Measurements from ENCODE around the gene UBAC1. TPM values are rescaled to one million over a fixed set of nuclear protein-coding genes. Genes with fewer than 3 reads are reported as not detected.
"Not testable (repeated sequence)": the region's sequence is repeated elsewhere in the genome, so short reads cannot be mapped to it uniquely, and the experiment has no call there.

The UBAC1 gene
- total RNA-seq, 1 donor from 2014 or later, result 31.0 TPM

- no peaks in the 10 kb centered on the region for H3K27me3 ChIP-seq
- peaks cover 0 to 5% of the 10 kb centered on the region in 2 donors for H3K4me1 ChIP-seq
- H3K27ac ChIP-seq, result no peak overlapping the region
- no peak for DNase-seq (ENCODE audit: low spot score in 2 of 2)
- no peaks in the 10 kb centered on the region for H3K36me3 ChIP-seq
- intact Hi-C loops (cut with DNase I), result no loop called here
- H3K9me3 ChIP-seq, result no peaks in the 10 kb centered on the region
- no peak overlapping the region for H3K4me3 ChIP-seq
- TF ChIP-seq CTCF (IDR thresholded peaks at IDR 0.05), result no peak
These were observed 7.4 kb upstream of the UBAC1 start for GRCh38 chr9:135968601-135969000.

DNA sequence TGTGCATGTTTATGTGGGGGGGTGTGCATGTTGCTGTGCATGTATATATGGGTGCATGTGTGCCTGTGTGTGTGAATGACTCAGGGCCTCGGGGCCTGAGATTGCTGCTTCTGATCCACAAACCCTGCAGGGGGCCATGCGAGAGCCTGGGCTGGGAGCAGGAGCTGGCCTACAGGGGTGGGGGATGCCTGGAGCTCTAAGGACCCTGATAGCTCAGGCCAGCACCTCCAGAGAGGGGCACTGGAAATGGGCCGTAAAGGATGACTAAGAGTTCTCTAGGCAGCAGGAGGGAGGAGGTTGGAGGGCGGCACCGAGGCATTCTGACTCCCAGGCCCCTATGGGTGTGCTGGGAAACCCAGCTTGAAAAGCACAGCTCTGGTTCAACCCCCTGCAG, 6.9 kb upstream of the UBAC1 start:
- no peak overlapping the region for H3K27ac ChIP-seq
- TF ChIP-seq CTCF (IDR thresholded peaks at IDR 0.05), result no peak
- H3K36me3 ChIP-seq, result no peaks in the 10 kb centered on the region
- no peaks in the 10 kb centered on the region for H3K27me3 ChIP-seq
- H3K9me3 ChIP-seq, result no peaks in the 10 kb centered on the region
- H3K4me1 ChIP-seq, result peaks cover 0 to 5% of the 10 kb centered on the region in 2 donors
- intact Hi-C loops (cut with DNase I), result no loop called here
- H3K4me3 ChIP-seq, result no peak overlapping the region
- DNase-seq (ENCODE audit: low spot score in 2 of 2), result no peak

DNA sequence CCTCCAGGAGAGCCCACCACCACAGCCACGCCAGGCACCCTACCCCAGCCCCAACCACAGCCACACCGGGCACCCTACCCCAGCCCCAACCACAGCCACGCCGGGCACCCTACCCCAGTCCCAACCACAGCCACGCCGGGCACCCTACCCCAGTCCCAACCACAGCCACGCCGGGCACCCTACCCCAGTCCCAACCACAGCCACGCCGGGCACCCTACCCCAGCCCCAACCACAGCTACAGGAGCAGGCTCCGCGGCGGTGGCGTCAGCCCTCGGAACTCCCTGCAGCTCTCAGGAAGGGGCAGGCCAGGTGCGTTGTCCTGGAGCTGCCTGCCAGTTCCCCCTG, 5.7 kb upstream of the UBAC1 start:
- H3K9me3 ChIP-seq; H3K27ac ChIP-seq; H3K4me1 ChIP-seq; H3K36me3 ChIP-seq; H3K4me3 ChIP-seq; DNase-seq (ENCODE audit: low spot score in 2 of 2); H3K27me3 ChIP-seq: not testable (repeated sequence)
- intact Hi-C loops (cut with DNase I), result loop anchor here (1.0 kb wide), 1 partner anchor 156 kb away; no protein-coding TSS in a partner anchor

DNA sequence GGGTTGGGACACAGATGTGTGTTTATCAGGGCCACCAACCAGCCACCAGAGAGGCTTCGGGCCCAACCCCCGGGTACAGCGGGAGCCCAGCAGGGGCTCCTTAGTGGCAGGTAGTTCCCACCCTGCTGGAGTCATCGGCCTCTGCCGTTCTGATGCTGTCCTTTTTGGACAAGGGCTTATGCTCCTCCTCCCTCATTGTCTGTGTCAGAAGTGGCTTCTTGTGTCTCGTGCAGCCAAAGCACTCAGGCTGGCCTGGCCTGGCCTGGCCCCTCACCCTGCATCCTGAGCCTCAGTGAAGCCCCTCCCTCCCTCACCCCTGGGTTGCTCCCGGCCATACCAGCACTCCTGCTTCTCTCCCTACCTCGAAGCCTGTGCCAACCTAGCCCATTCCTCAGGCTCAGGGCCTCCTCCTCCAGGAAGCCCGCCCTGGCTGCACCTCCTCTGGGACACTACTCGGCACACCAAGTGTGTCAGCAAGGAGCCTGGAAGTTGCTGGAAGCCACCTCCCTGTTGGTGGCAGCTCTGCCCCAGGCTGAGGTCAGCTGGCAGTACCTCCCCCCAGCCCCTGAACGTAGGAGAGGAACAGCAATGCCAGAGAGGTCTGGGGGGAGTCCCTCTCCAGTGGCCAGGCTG, 4.1 kb upstream of the UBAC1 start:
- no peaks in the 10 kb centered on the region for H3K36me3 ChIP-seq
- intact Hi-C loops (cut with DNase I), result no loop called here
- TF ChIP-seq CTCF (IDR thresholded peaks at IDR 0.05), result no peak

DNA sequence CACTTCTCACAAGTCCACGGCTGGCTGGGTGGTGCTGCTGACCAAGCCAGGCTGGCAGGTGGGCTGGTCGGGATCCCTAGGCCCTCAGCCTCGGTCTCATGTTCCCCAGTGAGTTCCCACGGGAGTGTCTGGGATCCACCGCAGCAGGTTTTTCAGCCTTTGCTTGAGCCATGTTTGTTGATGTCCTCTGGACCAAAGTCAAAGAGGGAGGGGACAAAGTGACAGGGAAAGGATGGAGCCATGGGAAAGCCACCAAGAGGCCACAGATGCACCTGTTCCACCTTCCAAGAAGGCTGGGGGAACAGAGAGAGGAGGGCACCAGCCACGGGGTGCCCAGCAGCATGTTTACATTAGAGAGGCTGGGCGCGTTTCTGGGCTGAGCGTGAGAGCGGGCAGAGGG, 2.8 kb upstream of the UBAC1 start:
- DNase-seq (ENCODE audit: low spot score in 2 of 2), result no peak
- H3K36me3 ChIP-seq, result no peaks in the 10 kb centered on the region
- H3K27me3 ChIP-seq, result no peaks in the 10 kb centered on the region
- no peak overlapping the region for H3K27ac ChIP-seq
- H3K4me3 ChIP-seq, result no peak overlapping the region
- no peaks in the 10 kb centered on the region for H3K9me3 ChIP-seq
- intact Hi-C loops (cut with DNase I), result loop anchor here (5.0 kb wide), 1 partner anchor 88 kb away; no protein-coding TSS in a partner anchor
- H3K4me1 ChIP-seq, result peaks cover 3 to 17% of the 10 kb centered on the region in 2 donors
- TF ChIP-seq CTCF (IDR thresholded peaks at IDR 0.05), result no peak

More for the DNA sequence above, 4.1 kb upstream of the UBAC1 start:
- H3K9me3 ChIP-seq, result no peaks in the 10 kb centered on the region
- H3K27ac ChIP-seq, result no peak overlapping the region
- DNase-seq (ENCODE audit: low spot score in 2 of 2), result no peak
- H3K4me1 ChIP-seq, result peaks cover 1 to 9% of the 10 kb centered on the region in 2 donors
- H3K4me3 ChIP-seq, result no peak overlapping the region
- no peaks in the 10 kb centered on the region for H3K27me3 ChIP-seq

DNA sequence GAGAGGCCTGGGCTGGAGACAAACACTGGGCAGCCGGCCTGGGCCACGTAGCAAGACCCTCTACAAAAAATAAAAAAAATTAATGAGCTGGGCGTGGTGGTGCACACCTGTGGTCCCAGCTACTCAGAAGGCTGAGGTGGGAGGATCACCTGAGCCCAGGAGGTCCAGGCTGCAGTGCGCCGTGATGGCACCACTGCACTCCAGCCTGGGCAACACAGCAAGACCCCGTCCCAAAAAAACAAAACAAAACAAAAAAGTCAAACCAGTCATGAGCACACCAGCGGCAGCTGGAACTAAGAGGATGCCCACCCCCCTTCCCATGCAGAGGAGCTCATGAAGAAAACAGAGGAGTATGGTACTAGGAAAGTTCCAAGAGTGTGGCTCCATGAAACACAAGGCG, 2.2 kb upstream of the UBAC1 start:
- no peaks in the 10 kb centered on the region for H3K36me3 ChIP-seq
- H3K27ac ChIP-seq, result no peak overlapping the region
- H3K27me3 ChIP-seq, result no peaks in the 10 kb centered on the region
- peaks cover 3 to 17% of the 10 kb centered on the region in 2 donors for H3K4me1 ChIP-seq
- H3K9me3 ChIP-seq, result no peaks in the 10 kb centered on the region
- no peak for DNase-seq (ENCODE audit: low spot score in 2 of 2)
- no peak overlapping the region for H3K4me3 ChIP-seq
- intact Hi-C loops (cut with DNase I), result loop anchor here (5.0 kb wide), 1 partner anchor 89 kb away; no protein-coding TSS in a partner anchor
- no peak for TF ChIP-seq CTCF (IDR thresholded peaks at IDR 0.05)

Measured in ascending aorta (tissue), 2 donors.